ENCODE data around the gene SERPINB13.
"Not testable (repeated sequence)": the region's sequence is repeated elsewhere in the genome, so short reads cannot be mapped to it uniquely, and the experiment has no call there.

Gene SERPINB13

DNA sequence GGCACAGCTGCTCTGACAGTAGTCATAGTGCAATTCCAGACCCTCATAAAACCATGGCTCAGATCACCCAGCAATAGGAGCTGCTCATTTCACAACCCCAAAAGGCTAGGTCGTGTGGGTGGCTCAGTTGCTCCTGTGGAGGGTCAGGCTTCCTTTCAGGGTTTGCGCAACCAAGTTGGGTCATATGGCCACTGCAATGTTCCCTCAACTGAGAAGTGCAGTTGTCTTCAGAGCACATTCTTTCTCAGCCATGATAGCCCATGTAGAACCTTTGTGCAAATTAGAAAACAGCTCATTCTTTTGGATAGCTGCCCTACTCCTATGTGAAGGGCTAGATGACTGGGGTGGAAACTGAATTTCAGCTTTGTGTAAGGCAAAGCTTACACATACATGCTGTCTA lies 3.2 kb downstream of the SERPINB13 start:
- DNase-seq (ENCODE audit: low read depth in 2 of 2), result no peak

DNA sequence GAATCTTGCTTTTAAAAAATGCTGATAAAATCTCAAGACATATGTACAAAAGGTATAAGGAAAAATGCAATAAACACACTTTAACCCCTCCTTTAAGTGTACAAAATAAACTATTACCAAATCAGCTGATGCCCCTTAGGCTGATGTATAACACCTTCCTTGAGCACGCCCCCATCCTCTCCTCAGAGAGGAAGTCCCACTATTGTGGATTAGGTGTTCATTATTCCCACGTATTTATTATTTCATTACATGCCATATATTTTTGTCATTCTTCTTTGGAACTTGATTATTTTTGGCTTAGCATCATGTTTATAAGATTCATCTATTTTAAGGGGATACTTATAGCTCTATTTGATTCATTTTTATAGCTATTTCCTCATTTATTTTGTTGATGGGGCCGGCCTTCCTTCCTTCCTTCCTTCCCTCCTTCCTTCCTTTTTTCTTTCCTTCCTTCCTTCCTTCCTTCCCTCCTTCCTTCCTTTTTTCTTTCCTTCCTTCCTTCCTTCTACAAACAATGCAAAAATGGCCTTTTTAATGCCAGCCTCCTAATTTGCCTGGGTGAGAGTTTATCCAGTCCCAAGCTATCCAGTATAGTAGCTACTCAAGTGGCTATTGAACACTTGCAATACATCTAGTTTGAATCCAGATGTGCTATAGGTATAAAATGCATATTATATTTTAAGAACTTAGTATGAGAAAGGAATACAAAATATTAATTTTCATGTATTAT lies 4.0 kb downstream of the SERPINB13 start:
- DNase-seq (ENCODE audit: low read depth in 2 of 2), result no peak

DNA sequence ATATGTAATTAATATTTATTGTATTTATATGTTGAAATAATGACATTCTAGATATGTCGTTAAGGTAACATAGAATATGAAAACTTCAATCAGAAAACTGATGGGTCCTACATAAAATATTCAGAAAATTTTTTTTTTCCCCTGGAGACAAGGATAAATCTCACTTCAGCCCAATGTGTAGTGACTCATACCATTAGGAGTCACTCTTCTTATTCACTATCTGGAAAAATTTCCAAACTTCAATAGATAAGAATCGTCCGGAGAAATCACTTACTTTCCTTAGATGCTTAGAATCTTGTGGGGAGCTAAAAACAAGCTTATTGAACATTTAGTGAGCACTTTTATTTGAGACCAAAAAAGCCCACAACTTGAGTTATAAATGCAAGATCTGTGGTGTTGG lies 4.6 kb downstream of the SERPINB13 start:
- DNase-seq (ENCODE audit: low read depth in 2 of 2), result no peak

DNA sequence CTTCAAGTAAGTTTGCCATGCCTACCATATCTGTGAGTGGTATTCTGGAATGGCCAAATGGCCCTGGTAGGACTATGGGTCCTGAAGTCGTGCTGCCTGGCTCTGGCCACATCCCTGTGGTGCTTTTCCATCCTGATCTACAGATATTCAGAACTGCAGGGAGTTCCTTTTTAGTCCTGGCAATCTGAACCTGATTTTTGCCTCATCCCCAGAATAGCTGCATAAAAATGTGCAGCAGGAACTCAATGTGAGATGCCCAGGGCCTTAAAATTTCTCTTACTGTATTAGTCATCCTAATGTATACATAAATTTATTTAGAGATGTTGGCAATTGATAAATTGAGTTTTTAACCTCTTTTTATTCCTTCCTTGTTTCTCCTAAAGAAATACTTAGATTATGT lies 5.3 kb downstream of the SERPINB13 start:
- no peak for DNase-seq (ENCODE audit: low read depth in 2 of 2)

DNA sequence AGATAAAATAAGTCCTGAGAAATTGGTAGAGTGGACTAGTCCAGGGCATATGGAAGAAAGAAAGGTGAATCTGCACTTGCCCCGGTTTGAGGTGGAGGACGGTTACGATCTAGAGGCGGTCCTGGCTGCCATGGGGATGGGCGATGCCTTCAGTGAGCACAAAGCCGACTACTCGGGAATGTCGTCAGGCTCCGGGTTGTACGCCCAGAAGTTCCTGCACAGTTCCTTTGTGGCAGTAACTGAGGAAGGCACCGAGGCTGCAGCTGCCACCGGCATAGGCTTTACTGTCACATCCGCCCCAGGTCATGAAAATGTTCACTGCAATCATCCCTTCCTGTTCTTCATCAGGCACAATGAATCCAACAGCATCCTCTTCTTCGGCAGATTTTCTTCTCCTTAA lies 9.8 kb downstream of the SERPINB13 start:
- DNase-seq (ENCODE audit: low read depth in 2 of 2), result no peak

DNA sequence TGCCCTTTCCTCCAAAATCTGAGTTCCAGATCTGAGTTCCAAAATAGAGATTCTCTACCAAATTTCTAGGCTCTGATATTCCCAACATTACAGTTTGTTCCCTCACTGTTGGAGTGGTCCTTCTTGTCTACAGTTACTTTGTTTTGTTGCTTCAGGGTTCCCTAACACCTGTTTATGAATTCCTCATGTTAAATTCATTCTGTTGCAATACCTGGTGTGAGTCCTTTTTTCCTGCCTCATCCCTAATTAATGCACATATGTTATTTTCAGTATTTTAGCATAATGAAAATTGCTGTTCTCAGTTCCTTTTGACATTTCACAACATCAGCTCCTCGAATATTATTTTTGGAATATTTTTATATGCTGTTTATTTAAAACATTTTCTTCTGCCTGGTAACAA lies 16.2 kb downstream of the SERPINB13 start:
- DNase-seq (ENCODE audit: low read depth in 2 of 2), result no peak

GRCh38 chr18:63603772-63604171 lies 16.6 kb downstream of the SERPINB13 start:
- DNase-seq (ENCODE audit: low read depth in 2 of 2), result no peak

DNA sequence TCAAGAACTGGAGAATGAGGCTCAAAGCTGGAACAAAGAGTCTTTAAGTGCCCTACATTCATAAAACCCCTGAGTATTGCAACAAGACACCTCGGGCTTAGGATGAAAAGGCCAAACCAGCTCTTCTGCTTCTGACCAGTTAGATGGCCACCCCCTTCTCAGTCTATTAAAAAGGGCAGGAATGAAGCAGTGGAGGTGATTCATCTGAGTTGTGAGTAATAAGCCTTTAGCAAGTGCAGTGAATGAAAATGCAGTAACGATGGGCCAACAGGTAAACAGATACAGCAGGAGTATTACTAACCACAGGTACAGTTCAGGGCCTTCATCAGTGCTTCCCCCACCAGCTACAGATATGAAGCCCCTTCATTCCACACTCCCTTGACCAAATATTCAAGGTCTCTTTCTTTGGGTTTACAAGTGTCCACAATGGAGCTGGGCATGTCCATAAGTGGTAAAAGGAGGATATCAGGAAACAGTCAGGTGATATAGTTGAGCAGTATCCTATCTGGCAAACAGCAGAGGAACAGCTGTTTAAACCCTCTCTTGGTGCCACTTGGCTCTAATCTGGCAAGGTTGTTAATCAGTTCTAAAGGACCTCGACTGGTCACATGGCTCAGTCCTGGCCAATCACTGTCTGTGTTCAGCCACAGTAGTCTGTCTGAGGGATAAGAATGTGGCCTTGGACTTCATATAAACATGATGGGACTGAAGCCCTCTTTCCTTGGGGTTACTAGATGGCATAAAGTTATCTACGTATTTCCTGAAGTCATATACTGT lies 17.8 kb downstream of the SERPINB13 start:
- no peak for DNase-seq (ENCODE audit: low read depth in 2 of 2)

DNA sequence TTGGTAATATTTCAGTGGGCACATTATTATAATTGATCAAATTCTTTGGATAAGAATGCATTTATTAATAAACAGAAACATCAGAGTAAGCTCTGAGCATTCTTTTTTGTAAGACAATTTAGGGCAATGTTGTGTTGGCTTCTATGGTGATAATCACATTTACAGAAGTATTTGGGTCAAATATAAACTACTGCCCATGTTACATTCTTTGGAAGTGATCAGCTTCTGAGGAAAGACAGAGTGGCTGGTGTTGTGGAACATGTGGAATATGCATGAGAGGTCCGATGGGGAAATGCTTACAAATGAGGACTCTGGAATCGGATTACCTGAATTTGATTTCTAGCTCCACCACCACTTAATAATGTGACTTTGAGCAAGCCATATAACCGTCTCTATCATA lies 19.4 kb downstream of the SERPINB13 start:
- no peak for DNase-seq (ENCODE audit: low read depth in 2 of 2)

DNA sequence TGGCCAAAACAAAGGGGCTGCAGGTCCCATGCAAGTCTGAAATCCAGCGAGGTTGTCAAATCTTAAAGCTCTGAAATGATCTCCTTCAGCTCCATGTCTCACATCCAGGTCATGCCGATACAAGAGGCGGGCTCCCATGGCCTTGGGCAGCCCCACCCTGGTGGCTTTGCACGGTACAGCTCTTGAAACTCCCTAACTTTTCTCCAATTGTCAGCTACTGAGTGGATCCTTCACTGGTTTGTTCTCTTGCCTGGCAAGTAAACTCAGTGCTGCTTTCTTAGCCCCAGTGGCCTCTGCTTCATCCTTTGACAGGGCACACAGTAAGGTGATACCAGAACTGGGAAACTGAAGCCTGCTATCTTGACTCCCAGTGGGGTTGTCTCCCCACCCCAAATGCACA lies 26.3 kb downstream of the SERPINB13 start:
- DNase-seq (ENCODE audit: low read depth in 2 of 2), result no peak

DNA sequence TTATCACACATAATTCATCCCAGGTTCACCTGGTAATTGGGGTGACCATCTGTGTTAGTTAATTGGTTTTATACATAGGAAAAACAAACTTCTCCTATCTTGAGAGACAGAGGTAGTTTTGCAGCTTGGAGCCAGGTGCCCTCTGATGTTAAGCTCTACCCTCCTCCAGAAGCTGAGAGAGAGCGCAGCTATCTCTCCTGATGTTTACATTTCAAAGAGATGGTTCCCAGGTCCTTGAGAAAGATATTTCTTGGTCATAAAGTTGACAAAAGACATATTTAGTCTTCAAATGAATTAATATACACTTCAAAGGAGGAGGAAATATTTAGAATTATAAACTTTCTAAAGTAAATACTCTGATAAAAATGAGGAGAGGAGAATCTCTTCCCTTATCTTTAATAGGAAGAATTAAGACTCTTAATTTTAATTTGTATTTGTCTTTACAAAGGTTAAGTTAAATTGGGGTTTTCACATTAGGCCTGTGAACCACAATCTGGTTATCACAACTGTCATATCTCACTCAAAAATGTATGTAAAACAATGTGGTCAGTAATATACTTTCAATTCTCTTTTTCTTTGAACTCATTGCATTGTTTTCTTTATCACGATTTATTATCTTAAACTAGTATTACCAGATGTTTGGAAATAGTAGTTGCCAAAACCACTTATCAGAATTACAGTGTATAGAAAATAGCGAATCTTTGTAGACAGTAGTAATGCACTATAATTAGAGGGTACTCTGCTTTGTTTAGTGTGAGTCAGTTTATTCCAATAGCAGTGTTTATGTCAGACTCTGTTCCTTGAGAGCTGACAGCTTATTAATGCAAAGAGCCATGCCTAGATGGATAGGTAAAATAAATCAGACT lies 30.1 kb downstream of the SERPINB13 start:
- DNase-seq (ENCODE audit: low read depth in 2 of 2), result no peak

DNA sequence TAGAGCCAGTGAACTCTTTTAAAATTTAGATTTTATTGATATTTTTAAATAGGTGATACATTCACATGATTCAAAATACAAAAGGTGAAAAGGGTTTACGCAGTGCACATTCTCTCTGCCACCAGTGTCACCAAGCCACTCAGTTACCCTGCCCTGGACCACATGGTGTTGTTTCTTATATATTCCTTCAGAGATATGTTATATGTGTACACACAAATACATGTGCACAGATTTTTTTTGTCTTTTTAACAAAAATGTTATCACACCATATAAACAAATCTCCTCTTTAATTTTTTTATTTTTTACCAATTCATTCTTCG lies 30.7 kb downstream of the SERPINB13 start:
- DNase-seq (ENCODE audit: low read depth in 2 of 2), result no peak

DNA sequence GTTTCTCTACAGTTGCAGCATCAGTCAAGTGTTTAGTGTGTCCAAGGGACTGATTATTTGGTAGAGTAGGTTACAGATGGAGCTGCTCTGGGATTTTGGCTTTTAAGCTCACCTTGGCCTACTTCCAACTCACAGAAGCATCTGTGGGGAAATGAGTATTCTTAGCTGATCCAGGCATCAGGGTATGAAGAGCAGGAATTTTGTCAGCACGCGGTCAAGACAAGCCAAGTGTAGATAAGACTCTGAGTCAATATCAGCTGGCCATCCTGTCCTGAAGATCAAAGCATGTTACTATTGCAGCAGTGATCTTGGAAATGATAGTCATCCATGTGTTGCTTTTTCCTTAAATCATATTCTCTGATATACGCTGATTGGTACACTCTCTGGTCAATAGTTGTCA lies 32.5 kb downstream of the SERPINB13 start:
- no peak for DNase-seq (ENCODE audit: low read depth in 2 of 2)

GRCh38 chr18:63624863-63625262 lies 37.7 kb downstream of the SERPINB13 start:
- DNase-seq (ENCODE audit: low read depth in 2 of 2), result no peak

DNA sequence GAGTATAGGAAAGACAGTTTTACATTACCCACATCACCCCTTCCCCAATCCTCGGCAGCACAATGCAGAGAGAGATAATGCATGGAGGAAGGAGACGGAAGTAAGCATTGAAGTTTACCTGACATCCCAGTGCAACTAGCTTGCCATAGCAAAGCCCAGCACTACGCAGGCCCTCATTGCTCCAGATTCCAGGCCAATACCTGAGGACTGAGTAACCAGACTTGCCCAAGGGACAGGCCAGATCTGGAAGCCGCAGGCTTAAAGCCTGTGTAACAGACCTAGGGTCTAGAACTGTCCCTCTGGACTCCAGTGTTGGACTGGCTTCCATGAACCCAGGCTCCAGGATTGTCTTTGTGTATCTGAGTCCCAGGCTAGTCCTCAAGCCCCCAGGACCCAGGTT lies 39.3 kb downstream of the SERPINB13 start:
- DNase-seq (ENCODE audit: low read depth in 2 of 2), result no peak

DNA sequence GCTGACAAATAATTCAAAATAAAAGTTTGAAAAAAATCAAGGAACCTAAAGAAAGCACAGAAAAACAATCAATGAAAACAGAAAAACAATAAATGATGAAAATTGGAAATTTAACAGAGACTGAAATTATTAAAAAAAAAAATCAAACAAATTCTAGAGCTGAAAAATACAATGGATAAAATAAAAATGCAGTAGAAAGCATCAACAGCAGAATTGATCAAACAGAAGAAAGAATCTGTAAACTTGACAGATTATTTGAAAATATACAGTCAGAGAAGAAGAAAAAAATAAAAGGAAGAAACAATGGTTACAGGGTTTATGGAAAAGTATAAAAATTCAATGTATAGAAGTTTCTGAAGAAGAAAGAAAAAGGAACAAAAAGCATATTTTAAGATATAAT lies 40.7 kb downstream of the SERPINB13 start:
- no peak for DNase-seq (ENCODE audit: low read depth in 2 of 2)

DNA sequence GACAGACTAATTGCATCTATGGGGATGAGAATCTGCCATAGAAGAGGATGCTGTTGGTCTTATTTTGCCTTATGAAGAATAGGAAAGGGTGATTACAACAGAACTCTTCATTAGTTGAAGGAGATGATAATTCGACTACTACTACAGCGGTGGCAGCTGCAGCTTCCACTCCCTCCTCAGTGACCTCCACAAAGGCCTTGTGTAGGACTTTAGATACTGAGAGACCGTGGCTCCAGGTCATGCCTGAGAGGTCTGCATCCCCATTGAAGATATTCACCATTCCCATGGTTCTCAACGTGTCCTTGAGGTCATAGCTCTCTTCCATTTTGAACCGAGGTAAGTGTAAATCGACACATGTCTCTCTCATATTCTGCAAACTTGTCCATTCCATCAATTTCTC lies 50.6 kb downstream of the SERPINB13 start:
- no peak for DNase-seq (ENCODE audit: low read depth in 2 of 2)

DNA sequence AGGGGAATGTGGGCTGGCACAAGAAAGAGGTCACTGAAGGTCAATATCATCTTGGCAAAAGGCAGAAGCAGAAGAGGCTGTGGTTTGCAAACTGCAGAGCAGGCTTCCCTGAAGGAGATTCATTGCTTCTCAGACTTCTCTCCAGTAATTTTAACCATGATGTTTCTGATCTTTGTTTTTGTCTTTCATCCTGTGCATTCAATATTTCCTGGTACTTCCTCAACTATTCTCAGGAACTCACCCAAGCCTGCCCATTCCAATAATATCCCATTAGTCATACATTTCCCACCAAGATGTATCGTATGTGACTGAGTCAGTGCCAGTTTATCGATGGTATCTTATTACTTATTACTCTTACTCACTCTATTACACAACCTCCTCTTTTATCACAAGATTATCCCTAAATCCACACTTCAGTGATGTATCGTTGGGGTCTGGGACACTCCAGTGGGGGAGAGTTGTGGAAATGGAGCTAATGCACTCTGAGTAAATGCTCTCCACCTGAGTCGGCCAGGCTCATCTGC lies 54.1 kb downstream of the SERPINB13 start:
- peak in 1 of 2 experiments; percentile 12 for DNase-seq (ENCODE audit: low read depth in 2 of 2)

GRCh38 chr18:63642668-63643356 lies 55.7 kb downstream of the SERPINB13 start:
- DNase-seq (ENCODE audit: low read depth in 2 of 2), result not testable (repeated sequence)

- not testable (repeated sequence) for DNase-seq (ENCODE audit: low read depth in 2 of 2)
Observed at GRCh38 chr18:63644142-63644541, 57.0 kb downstream of the SERPINB13 start, which contains the start of gene SERPINB4. Gene SERPINB4, minus strand, starts transcription at chr18:63644256. Its CDS starts 679 bp downstream, at chr18:63643577.

DNA sequence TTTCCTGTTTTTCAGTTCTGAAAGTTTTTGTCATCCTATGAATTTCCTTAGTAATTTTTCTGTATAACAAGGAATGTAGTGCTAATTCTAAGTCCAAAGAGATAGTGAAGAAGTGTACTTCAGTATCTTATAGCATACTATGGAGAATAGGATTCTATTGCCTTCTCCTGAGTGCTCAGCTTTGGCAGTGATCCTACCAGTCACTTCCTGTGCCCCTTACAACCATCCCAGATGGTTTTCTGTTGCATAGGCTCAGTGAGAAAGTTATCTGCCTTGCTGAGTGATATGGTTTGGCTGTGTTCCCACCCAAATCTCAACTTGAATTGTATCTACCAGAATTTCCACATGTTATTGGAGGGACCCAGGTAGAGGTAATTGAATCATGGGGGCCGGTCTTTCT lies 57.6 kb downstream of the SERPINB13 start:
- DNase-seq (ENCODE audit: low read depth in 2 of 2), result not testable (repeated sequence)

- peak; percentile 9 to 17 for DNase-seq (ENCODE audit: low read depth in 2 of 2)
Observed at GRCh38 chr18:63646936-63647335, 59.8 kb downstream of the SERPINB13 start.

Measured in fibroblast of skin of left biceps (primary cell).